ENCODE data around the gene RAPGEF4. TPM values are rescaled to one million over a fixed set of nuclear protein-coding genes. Genes with fewer than 3 reads are reported as not detected.

The RAPGEF4 gene
- total and polyA plus RNA-seq, 9 of the 15 experiments (the other 6 are each of a cell fraction or from before 2014, with no cell fraction given): 0.04 to 0.33 (median 0.13) TPM; not detected in 6

GRCh38 chr2:172944022-172944793, 208.6 kb downstream of the RAPGEF4 start:
- Histone ChIP-seq H3K4me3 (no peak overlapping the region), H3K4me2 (ENCODE audit: insufficient read depth, low read length) (no peak overlapping the region), H3K27me3 (ENCODE audit: control insufficient read depth in 2 of 2, insufficient read depth in 2 of 2, low read length in 2 of 2) (peaks cover 0 to 11% of the 10 kb centered on the region in 2 experiments; a peak in 2 of 5 replicates), H3K9me3 (replicated peaks; ENCODE audit: control insufficient read depth, insufficient read depth, low read depth, low read length) (no peaks in the 10 kb centered on the region), H2AFZ (ENCODE audit: low read depth, low read length) (no peak overlapping the region), H3K27ac (ENCODE audit: extremely low read depth, low read depth, low read length) (no peak overlapping the region), H3K4me1 (replicated peaks in 1 of 2; ENCODE audit: control insufficient read depth in 2 of 2, insufficient read depth in 2 of 2, low read length in 2 of 2) (no peaks in the 10 kb centered on the region), H3K9me1 (ENCODE audit: control insufficient read depth, insufficient read depth, low read length) (no peaks in the 10 kb centered on the region), H3K9ac (ENCODE audit: insufficient read depth in 1 of 2, low read depth in 2 of 2, low read length in 2 of 2) (no peak overlapping the region), H3K79me2 (ENCODE audit: control insufficient read depth, insufficient read depth, low read length) (no peaks in the 10 kb centered on the region), H3K36me3 (ENCODE audit: control insufficient read depth, insufficient read depth, low read length) (no peaks in the 10 kb centered on the region), H4K20me1 (replicated peaks; ENCODE audit: control insufficient read depth, insufficient read depth, low read length) (no peaks in the 10 kb centered on the region)
- BruUV-seq (replicated peaks): no TSS peak
- WGBS (ENCODE audit: insufficient coverage, low coverage, missing lambda C conversion rate): 0% methylated on average over 8 of the region's 8 CpGs
- POLR2A ChIA-PET: interaction anchor here (0.5 to 0.7 kb wide), 2 partner anchors 79 to 153 kb away, joined by 3 read pairs; no protein-coding TSS in a partner anchor
- TF ChIP-seq RBM34 (IDR thresholded peaks at IDR 0.05; ENCODE audit: borderline replicate concordance, insufficient read depth, low read length) (no peak), ETV1 (tag; conservative IDR thresholded peaks at IDR 0.05; ENCODE audit: low read depth) (no peak), LARP7 (IDR thresholded peaks at IDR 0.05) (no peak), BHLHE40 (IDR thresholded peaks at IDR 0.05; ENCODE audit: low read length) (no peak), MXI1 (IDR thresholded peaks at IDR 0.05; ENCODE audit: low read depth, low read length) (no peak)
- TF ChIP-seq, protein P1, sequence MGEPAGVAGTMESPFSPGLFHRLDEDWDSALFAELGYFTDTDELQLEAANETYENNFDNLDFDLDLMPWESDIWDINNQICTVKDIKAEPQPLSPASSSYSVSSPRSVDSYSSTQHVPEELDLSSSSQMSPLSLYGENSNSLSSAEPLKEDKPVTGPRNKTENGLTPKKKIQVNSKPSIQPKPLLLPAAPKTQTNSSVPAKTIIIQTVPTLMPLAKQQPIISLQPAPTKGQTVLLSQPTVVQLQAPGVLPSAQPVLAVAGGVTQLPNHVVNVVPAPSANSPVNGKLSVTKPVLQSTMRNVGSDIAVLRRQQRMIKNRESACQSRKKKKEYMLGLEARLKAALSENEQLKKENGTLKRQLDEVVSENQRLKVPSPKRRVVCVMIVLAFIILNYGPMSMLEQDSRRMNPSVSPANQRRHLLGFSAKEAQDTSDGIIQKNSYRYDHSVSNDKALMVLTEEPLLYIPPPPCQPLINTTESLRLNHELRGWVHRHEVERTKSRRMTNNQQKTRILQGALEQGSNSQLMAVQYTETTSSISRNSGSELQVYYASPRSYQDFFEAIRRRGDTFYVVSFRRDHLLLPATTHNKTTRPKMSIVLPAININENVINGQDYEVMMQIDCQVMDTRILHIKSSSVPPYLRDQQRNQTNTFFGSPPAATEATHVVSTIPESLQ (CRISPR knock-in tag; IDR thresholded peaks at IDR 0.05): no peak
- no peak for ATAC-seq
- no peak for FAIRE-seq
- in situ Hi-C loops (cut with MboI) (no loop called here), intact Hi-C loops (cut with micrococcal nuclease) (no loop called here)
- CTCF ChIA-PET (ENCODE audit: low intra/inter-chr PET ratio): no interaction called here
- no peak for DNase-seq (ENCODE audit: extremely low read depth in 1 of 4, low spot score in 3 of 4)

All from K562 (cell line).